ENCODE results near the gene ZNF580.

Gene ZNF580

GRCh38 chr19:55683449-55684261 is 42.9 kb downstream of the ZNF580 start:
- TF ChIP-seq, protein P1, sequence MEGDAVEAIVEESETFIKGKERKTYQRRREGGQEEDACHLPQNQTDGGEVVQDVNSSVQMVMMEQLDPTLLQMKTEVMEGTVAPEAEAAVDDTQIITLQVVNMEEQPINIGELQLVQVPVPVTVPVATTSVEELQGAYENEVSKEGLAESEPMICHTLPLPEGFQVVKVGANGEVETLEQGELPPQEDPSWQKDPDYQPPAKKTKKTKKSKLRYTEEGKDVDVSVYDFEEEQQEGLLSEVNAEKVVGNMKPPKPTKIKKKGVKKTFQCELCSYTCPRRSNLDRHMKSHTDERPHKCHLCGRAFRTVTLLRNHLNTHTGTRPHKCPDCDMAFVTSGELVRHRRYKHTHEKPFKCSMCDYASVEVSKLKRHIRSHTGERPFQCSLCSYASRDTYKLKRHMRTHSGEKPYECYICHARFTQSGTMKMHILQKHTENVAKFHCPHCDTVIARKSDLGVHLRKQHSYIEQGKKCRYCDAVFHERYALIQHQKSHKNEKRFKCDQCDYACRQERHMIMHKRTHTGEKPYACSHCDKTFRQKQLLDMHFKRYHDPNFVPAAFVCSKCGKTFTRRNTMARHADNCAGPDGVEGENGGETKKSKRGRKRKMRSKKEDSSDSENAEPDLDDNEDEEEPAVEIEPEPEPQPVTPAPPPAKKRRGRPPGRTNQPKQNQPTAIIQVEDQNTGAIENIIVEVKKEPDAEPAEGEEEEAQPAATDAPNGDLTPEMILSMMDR (conservative IDR thresholded peaks at IDR 0.05; ENCODE audit: low read depth, low read length) = no peak
- DNase-seq (ENCODE audit: low read depth) = no peak
- no peak overlapping the region for H3K4me3 ChIP-seq (ENCODE audit: low read depth, low read length)

DNA sequence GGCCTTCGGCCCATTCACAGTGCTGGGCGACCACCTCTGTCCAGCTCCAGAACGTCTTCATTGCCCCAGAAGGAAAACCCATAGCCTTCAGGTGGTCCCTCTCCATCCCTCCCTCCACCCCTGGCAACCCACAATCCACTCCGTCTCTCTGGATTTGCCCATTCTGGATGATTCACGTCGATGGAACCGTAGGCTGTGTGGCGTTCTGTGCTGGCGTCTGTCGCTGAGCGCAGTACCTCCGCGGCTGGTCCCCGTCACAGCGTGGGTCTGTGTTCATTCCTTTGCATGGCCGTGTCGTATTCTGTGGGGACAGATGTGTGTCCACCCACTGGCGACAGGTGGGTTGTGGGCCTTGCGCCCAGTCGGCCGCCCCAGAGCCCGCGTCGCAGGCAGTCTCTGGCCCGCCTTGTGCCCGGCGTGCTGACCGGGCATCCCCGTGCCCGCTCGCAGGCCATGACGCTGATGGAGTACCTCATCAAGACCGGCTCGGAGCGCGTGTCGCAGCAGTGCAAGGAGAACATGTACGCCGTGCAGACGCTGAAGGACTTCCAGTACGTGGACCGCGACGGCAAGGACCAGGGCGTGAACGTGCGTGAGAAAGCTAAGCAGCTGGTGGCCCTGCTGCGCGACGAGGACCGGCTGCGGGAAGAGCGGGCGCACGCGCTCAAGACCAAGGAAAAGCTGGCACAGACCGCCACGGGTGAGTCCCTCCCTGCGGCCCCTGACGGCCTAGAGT is 44.3 kb downstream of the ZNF580 start:
- DNase-seq (ENCODE audit: low read depth) = no peak
- TF ChIP-seq, protein P1 (conservative IDR thresholded peaks at IDR 0.05; ENCODE audit: low read depth, low read length) = no peak
- H3K4me3 ChIP-seq (ENCODE audit: low read depth, low read length) = no peak overlapping the region

DNA sequence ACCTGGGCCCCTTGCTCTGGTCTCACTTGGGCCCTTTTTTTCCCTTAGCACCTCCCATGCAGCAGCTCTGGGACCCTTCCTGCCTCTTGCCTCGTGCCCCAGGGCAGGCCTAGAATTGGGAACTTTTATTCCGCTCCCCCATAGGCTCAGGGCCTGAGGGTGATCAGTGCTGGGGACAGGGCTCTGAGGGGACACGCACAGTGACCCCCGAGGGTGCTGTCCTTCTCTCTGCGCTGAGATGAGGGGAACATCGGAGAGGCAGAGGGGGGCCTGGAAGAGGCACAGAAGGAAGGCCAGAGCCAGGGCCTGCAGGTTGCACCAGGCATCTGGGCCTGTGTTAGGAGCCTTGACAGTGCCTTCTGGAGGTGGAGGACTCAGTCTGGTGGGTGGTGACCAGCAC is 45.0 kb downstream of the ZNF580 start:
- DNase-seq (ENCODE audit: low read depth) = no peak
- H3K4me3 ChIP-seq (ENCODE audit: low read depth, low read length) = no peak overlapping the region
- TF ChIP-seq, protein P1 (conservative IDR thresholded peaks at IDR 0.05; ENCODE audit: low read depth, low read length) = no peak

GRCh38 chr19:55686311-55687050 is 45.7 kb downstream of the ZNF580 start:
- no peak overlapping the region for H3K4me3 ChIP-seq (ENCODE audit: low read depth, low read length)
- DNase-seq (ENCODE audit: low read depth) = no peak
- TF ChIP-seq, protein P1 (conservative IDR thresholded peaks at IDR 0.05; ENCODE audit: low read depth, low read length) = no peak

DNA sequence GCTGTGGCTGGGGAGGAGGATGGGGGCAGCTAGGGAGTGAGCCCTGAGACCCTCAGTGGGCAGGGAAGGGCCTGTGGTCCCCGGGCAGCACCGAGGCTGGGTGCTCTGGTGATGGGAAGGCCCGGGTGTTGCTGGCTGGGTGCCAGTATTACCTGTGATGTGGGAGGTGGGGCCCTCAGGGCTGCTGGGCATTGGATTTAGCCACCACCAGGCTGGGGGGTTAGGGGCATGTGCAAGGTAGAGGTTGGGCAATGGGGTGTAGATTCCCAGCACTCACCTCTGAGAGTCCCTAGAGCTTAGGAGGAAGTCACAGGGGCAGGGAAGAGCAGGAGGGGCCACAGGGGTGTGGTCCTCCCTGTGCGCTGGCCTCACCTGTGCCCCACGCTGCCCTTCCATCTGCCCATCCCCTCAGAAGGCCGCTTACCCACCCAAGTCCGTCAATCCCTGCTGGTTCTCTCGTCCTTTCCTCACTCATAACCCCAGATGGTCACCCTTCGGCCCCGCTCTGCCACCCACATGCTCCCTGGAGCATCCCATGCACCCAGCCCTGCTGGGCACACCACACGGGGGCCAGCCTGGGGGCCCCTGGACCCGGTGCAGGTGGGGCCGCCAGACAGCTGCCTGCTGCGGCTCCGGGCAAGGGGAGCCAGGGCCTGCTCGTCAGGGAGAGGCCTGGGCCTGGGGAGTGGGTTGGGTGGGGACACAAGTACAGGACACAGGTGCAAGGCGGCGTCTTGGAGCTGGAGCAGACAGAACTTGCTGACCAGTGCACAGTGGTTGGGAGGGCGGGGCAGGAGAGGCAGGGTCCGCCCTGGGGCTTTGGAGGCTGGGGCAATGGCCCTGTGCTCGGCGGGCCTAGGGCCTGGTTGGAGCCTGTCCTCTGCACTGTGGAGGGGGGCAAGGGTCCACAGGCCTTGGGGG is 46.7 kb downstream of the ZNF580 start:
- no peak for DNase-seq (ENCODE audit: low read depth)
- TF ChIP-seq, protein P1 (conservative IDR thresholded peaks at IDR 0.05; ENCODE audit: low read depth, low read length) = no peak
- H3K4me3 ChIP-seq (ENCODE audit: low read depth, low read length) = no peak overlapping the region

All from choroid plexus epithelial cell (primary cell).